ENCODE data around the gene TMEM134.

- no peak for TF ChIP-seq POLR2A (IDR thresholded peaks at IDR 0.05; ENCODE audit: low read depth, low read length)
- no peak for TF ChIP-seq CTCF (IDR thresholded peaks at IDR 0.05; ENCODE audit: extremely low read depth in 1 of 2, insufficient read depth in 1 of 2, low read depth in 1 of 2, low read length in 2 of 2)
- TF ChIP-seq MYC (IDR thresholded peaks at IDR 0.05; ENCODE audit: low read depth, low read length): no peak
- TF ChIP-seq JUN (IDR thresholded peaks at IDR 0.05; ENCODE audit: borderline replicate concordance, insufficient read depth, insufficient read length, low read depth): no peak
- TF ChIP-seq POLR2AphosphoS5 (IDR thresholded peaks at IDR 0.05; ENCODE audit: insufficient read depth, low read depth, low read length): no peak
- TF ChIP-seq EZH2 (IDR thresholded peaks at IDR 0.05; ENCODE audit: borderline replicate concordance, low read depth, low read length, severe bottlenecking): no peak
Observed at GRCh38 chr11:67433536-67434394, 35.3 kb downstream of the TMEM134 start.
